ENCODE results near the gene ASPHD2.

Gene ASPHD2

DNA sequence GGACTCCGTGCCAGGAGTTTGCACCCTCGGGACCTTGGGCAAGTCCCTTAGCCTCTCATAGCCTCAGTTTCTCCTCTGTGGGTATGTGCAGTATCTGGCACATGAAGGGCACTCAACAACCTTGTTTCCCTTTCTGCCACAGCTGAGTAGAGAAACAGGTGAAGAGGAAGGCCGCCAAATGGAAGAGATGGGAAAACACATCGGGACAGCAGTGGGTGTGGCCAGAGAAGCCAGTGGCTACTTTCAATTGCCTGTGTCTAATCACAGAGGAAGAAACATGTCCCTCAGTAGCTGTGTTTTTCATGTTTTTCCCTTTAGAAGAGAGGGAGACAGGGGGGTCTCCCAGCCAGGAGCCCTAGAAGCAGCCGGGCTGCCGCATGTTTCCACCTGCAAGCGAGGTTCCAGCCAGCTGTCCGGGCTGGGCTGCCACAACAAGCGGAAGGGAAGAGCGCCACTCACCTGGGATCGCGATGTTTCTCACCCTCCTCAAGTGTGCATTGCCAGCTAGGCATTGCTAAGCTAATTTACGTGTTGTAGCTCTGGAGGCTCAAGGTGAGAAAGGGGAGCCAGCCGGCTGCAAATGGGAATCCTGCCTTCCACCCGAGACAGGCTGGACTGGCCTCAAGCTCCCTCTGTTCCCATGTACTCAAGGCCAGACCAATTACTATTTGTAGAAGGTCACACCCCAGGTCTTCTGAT is 16.7 kb downstream of the ASPHD2 start:
- Histone ChIP-seq H3K23ac (ENCODE audit: low read length) (no peak overlapping the region), H2AK5ac (ENCODE audit: low read length) (no peak overlapping the region), H3K27me3 (ENCODE audit: insufficient read depth, low read length, poor library complexity) (no peaks in the 10 kb centered on the region), H3K4me2 (ENCODE audit: low read length) (no peak overlapping the region), H3K4me3 (ENCODE audit: low read length) (no peak overlapping the region), H4K5ac (ENCODE audit: low read length) (no peak overlapping the region), H2BK120ac (ENCODE audit: low read depth, low read length) (no peak overlapping the region), H3K36me3 (ENCODE audit: control insufficient read depth, insufficient read depth, low read length) (no peaks in the 10 kb centered on the region), H3K79me1 (ENCODE audit: low read length) (no peaks in the 10 kb centered on the region), H2BK5ac (ENCODE audit: low read length) (no peak overlapping the region), H3K27ac (ENCODE audit: low read depth, low read length) (no peak overlapping the region), H3K56ac (ENCODE audit: low read length) (no peak overlapping the region), H2BK15ac (replicated peaks; ENCODE audit: low read depth) (no peak overlapping the region), H3K4me1 (ENCODE audit: control insufficient read depth, low read depth, low read length) (no peaks in the 10 kb centered on the region), H3K9ac (ENCODE audit: low read length) (no peak overlapping the region), H3K79me2 (ENCODE audit: control insufficient read depth, insufficient read depth, low read length) (no peaks in the 10 kb centered on the region), H3K4ac (ENCODE audit: low read depth, low read length) (no peak overlapping the region), H3K18ac (ENCODE audit: low read length) (no peak overlapping the region), H4K8ac (ENCODE audit: low read depth, low read length) (no peak overlapping the region)
- no CpG with 5 or more reads among the region's 15 CpGs for WGBS (ENCODE audit: extremely low coverage, insufficient coverage, low lambda C conversion rate)
- DNase-seq = no peak

DNA sequence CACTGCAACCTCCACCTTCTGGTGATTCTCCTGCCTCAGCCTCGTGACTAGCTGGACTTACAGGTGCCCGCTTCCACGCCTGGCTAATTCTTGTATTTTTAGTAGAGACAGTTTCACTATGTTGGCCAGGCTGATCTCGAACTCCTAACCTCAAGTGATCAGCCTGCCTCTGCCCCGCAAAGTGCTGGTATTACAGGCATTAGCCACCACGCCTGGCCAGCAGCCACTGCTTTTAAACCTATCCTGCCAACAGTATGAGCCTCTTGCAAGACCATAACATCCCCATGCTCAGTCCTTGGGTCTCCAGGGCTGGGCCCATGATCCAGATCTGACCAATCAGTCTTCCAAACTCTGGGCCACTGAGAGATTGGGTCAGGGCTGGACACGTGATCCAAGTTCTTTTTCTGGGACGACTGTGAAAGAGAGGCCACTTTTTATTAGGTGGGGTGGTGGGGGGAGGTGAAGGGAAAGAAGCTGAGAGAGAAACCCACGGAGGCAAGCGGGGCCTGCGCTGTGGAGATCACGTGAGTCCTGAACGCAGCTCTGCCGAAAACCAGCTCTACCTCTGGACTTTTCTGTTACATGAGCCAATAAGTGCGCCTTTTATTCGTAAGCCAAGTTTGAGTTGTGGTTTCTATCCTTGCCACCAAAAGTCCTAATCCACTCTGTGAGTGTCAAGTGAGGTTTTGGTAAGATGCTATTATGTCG is 17.9 kb downstream of the ASPHD2 start:
- Histone ChIP-seq H2BK5ac (ENCODE audit: low read length) (no peak overlapping the region), H4K5ac (ENCODE audit: low read length) (no peak overlapping the region), H3K4me1 (ENCODE audit: control insufficient read depth, low read depth, low read length) (no peaks in the 10 kb centered on the region), H2BK120ac (ENCODE audit: low read depth, low read length) (no peak overlapping the region), H3K4me2 (ENCODE audit: low read length) (no peak overlapping the region), H3K4ac (ENCODE audit: low read depth, low read length) (no peak overlapping the region), H4K8ac (ENCODE audit: low read depth, low read length) (no peak overlapping the region), H3K27me3 (ENCODE audit: insufficient read depth, low read length, poor library complexity) (no peaks in the 10 kb centered on the region), H3K18ac (ENCODE audit: low read length) (no peak overlapping the region), H3K36me3 (ENCODE audit: control insufficient read depth, insufficient read depth, low read length) (peaks cover 2% of the 10 kb centered on the region), H3K23ac (ENCODE audit: low read length) (no peak overlapping the region), H3K79me2 (ENCODE audit: control insufficient read depth, insufficient read depth, low read length) (no peaks in the 10 kb centered on the region), H3K56ac (ENCODE audit: low read length) (no peak overlapping the region), H3K9ac (ENCODE audit: low read length) (no peak overlapping the region), H2BK15ac (replicated peaks; ENCODE audit: low read depth) (no peak overlapping the region), H3K27ac (ENCODE audit: low read depth, low read length) (no peak overlapping the region), H3K4me3 (ENCODE audit: low read length) (no peak overlapping the region), H2AK5ac (ENCODE audit: low read length) (no peak overlapping the region), H3K79me1 (ENCODE audit: low read length) (no peaks in the 10 kb centered on the region)
- WGBS (ENCODE audit: extremely low coverage, insufficient coverage, low lambda C conversion rate) = no CpG with 5 or more reads among the region's 17 CpGs
- no peak for DNase-seq

DNA sequence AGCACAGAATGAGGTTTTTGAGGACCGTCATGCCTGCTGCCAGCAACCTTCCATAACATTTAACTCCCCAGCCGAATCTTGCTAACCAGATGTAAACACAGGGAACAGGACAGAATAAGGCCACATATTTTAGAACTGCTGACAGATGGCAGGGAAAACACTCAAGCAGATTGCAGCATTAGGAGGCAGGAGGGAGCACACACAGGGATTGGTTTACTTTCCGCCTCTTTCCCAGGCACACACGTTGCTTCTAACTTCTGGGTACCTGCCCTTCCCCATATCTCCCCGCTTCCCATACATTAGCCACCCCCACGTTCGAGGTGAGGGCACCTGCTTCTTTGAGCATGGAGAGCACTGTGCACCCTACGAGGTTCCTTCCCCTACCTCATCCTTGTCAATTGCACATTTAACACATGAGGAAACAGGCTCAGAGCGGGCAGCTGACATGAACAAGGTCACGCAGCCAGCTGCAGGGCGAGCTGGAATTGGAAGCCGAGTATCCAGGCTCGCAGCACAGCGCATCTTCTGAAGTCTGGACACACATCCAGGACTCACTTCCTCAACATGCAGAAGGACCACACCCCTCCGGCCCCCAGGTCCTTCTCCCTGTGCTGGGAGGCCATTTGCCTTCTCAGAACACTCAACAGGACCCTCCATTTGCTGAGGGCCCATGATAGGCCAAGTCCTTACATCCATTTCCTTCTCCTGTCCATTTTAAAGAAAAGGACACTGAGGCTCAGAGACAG is 18.7 kb downstream of the ASPHD2 start:
- H2BK120ac ChIP-seq (ENCODE audit: low read depth, low read length) = no peak overlapping the region
- H3K4me3 ChIP-seq (ENCODE audit: low read length) = no peak overlapping the region
- H3K27ac ChIP-seq (ENCODE audit: low read depth, low read length) = no peak overlapping the region
- no peaks in the 10 kb centered on the region for H3K79me2 ChIP-seq (ENCODE audit: control insufficient read depth, insufficient read depth, low read length)
- H4K8ac ChIP-seq (ENCODE audit: low read depth, low read length) = no peak overlapping the region
- H3K79me1 ChIP-seq (ENCODE audit: low read length) = no peaks in the 10 kb centered on the region
- no peak overlapping the region for H3K23ac ChIP-seq (ENCODE audit: low read length)
- WGBS (ENCODE audit: extremely low coverage, insufficient coverage, low lambda C conversion rate) = no CpG with 5 or more reads among the region's 15 CpGs
- no peak for DNase-seq
- no peak overlapping the region for H3K4me2 ChIP-seq (ENCODE audit: low read length)
- no peak overlapping the region for H2AK5ac ChIP-seq (ENCODE audit: low read length)
- no peak overlapping the region for H3K9ac ChIP-seq (ENCODE audit: low read length)
- H3K56ac ChIP-seq (ENCODE audit: low read length) = no peak overlapping the region
- H2BK15ac ChIP-seq (replicated peaks; ENCODE audit: low read depth) = no peak overlapping the region
- no peak overlapping the region for H2BK5ac ChIP-seq (ENCODE audit: low read length)
- H3K4me1 ChIP-seq (ENCODE audit: control insufficient read depth, low read depth, low read length) = no peaks in the 10 kb centered on the region
- no peaks in the 10 kb centered on the region for H3K27me3 ChIP-seq (ENCODE audit: insufficient read depth, low read length, poor library complexity)
- H3K18ac ChIP-seq (ENCODE audit: low read length) = no peak overlapping the region
- H3K36me3 ChIP-seq (ENCODE audit: control insufficient read depth, insufficient read depth, low read length) = peaks cover 2% of the 10 kb centered on the region
- no peak overlapping the region for H3K4ac ChIP-seq (ENCODE audit: low read depth, low read length)
- H4K5ac ChIP-seq (ENCODE audit: low read length) = no peak overlapping the region

DNA sequence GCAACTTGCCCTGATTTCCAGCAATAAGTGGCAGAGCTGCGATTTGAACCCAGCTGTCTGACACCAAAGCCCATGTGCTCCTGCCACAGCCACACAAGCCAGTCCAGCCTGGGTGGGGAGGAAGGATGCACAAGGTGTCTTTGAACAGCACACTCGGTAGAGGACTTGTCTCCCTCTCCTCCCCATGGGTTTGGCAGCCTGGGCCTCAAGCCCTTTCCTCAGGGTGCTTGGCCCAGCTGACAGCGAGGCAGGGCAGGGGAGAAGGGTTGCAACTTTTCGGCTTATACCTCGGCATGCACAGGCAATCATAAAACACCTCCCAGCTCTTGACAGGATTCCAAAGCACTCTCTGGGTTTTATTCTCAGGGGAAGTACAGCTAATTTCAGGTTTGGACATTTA is 19.3 kb downstream of the ASPHD2 start:
- Histone ChIP-seq H3K4me2 (ENCODE audit: low read length) (no peak overlapping the region), H2BK120ac (ENCODE audit: low read depth, low read length) (no peak overlapping the region), H3K23ac (ENCODE audit: low read length) (no peak overlapping the region), H3K27me3 (ENCODE audit: insufficient read depth, low read length, poor library complexity) (no peaks in the 10 kb centered on the region), H3K79me1 (ENCODE audit: low read length) (no peaks in the 10 kb centered on the region), H3K18ac (ENCODE audit: low read length) (no peak overlapping the region), H4K8ac (ENCODE audit: low read depth, low read length) (no peak overlapping the region), H3K27ac (ENCODE audit: low read depth, low read length) (no peak overlapping the region), H2BK15ac (replicated peaks; ENCODE audit: low read depth) (no peak overlapping the region), H3K79me2 (ENCODE audit: control insufficient read depth, insufficient read depth, low read length) (no peaks in the 10 kb centered on the region), H2AK5ac (ENCODE audit: low read length) (no peak overlapping the region), H4K5ac (ENCODE audit: low read length) (no peak overlapping the region), H3K4me1 (ENCODE audit: control insufficient read depth, low read depth, low read length) (no peaks in the 10 kb centered on the region), H3K56ac (ENCODE audit: low read length) (no peak overlapping the region), H3K36me3 (ENCODE audit: control insufficient read depth, insufficient read depth, low read length) (peaks cover 2% of the 10 kb centered on the region), H3K4me3 (ENCODE audit: low read length) (no peak overlapping the region), H3K4ac (ENCODE audit: low read depth, low read length) (no peak overlapping the region), H2BK5ac (ENCODE audit: low read length) (no peak overlapping the region), H3K9ac (ENCODE audit: low read length) (no peak overlapping the region)
- DNase-seq = no peak
- WGBS (ENCODE audit: extremely low coverage, insufficient coverage, low lambda C conversion rate) = no CpG with 5 or more reads among the region's 5 CpGs

DNA sequence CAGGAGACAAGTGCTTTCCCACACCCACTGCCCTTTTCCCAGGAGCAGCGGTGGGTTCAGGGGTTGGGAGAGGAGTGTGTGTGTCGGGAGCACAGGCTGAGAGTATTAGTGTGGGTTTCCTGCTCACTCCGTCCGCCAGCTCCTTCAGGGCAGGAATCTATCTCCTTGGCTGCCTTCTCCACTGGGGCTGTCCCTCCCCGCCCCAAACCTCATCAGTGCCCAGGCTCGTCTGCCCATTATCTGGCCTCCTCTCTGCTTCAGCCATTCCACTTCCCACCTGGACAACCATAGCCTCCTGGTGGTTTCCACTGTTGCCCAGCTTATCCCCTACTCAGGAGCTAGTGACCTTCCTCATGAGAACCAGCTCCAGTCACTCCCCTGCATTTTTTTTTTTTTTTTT is 19.9 kb downstream of the ASPHD2 start:
- H3K18ac ChIP-seq (ENCODE audit: low read length) = no peak overlapping the region
- H2AK5ac ChIP-seq (ENCODE audit: low read length) = no peak overlapping the region
- H4K8ac ChIP-seq (ENCODE audit: low read depth, low read length) = no peak overlapping the region
- no peaks in the 10 kb centered on the region for H3K79me1 ChIP-seq (ENCODE audit: low read length)
- H4K5ac ChIP-seq (ENCODE audit: low read length) = no peak overlapping the region
- no peak overlapping the region for H2BK120ac ChIP-seq (ENCODE audit: low read depth, low read length)
- no peak overlapping the region for H3K27ac ChIP-seq (ENCODE audit: low read depth, low read length)
- H3K27me3 ChIP-seq (ENCODE audit: insufficient read depth, low read length, poor library complexity) = no peaks in the 10 kb centered on the region
- no CpG with 5 or more reads among the region's 6 CpGs for WGBS (ENCODE audit: extremely low coverage, insufficient coverage, low lambda C conversion rate)
- peaks cover 2% of the 10 kb centered on the region for H3K36me3 ChIP-seq (ENCODE audit: control insufficient read depth, insufficient read depth, low read length)
- H3K4me3 ChIP-seq (ENCODE audit: low read length) = no peak overlapping the region
- H3K79me2 ChIP-seq (ENCODE audit: control insufficient read depth, insufficient read depth, low read length) = no peaks in the 10 kb centered on the region
- H3K56ac ChIP-seq (ENCODE audit: low read length) = no peak overlapping the region
- H3K9ac ChIP-seq (ENCODE audit: low read length) = no peak overlapping the region
- DNase-seq = no peak
- H3K23ac ChIP-seq (ENCODE audit: low read length) = no peak overlapping the region
- H2BK5ac ChIP-seq (ENCODE audit: low read length) = no peak overlapping the region
- no peak overlapping the region for H2BK15ac ChIP-seq (replicated peaks; ENCODE audit: low read depth)
- no peaks in the 10 kb centered on the region for H3K4me1 ChIP-seq (ENCODE audit: control insufficient read depth, low read depth, low read length)
- no peak overlapping the region for H3K4ac ChIP-seq (ENCODE audit: low read depth, low read length)
- H3K4me2 ChIP-seq (ENCODE audit: low read length) = no peak overlapping the region
